HEK293 (cell line): Measurements from ENCODE around the gene NFKB1.

Experiments
- ZNF18 ChIP-seq: fragments of 450-650 bp; formaldehyde crosslinking; IDR thresholded peaks from 2 replicates; pipeline ENCODE4 v1.5.1; 2016; ENCODE audit warnings: missing biosample characterization, missing genetic modification characterization
- ZNF274 ChIP-seq, 2 experiments: fragments of 200-500 bp in 1 of 2; fragments of 450-650 bp in 1 of 2; sonication (Bioruptor generic) in 1 of 2; formaldehyde crosslinking in 1 of 2; IDR thresholded peaks; 2 replicates each; pipeline versions ENCODE4 v1.5.1 to v1.6.1; 2014 to 2016; ENCODE audit warnings: borderline replicate concordance in 1 of 2, inconsistent platforms in 1 of 2, low read length in 1 of 2, missing biosample characterization in 1 of 2, missing genetic modification characterization in 1 of 2
- ZNF311 ChIP-seq: fragments of 450-650 bp; formaldehyde crosslinking; IDR thresholded peaks from 2 replicates; pipeline ENCODE4 v1.5.1; 2017; ENCODE audit warnings: missing biosample characterization, missing genetic modification characterization, borderline replicate concordance
- ZNF624 ChIP-seq: fragments of 450-650 bp; formaldehyde crosslinking; IDR thresholded peaks from 2 replicates; pipeline ENCODE4 v1.5.1; 2017; ENCODE audit warnings: missing biosample characterization, missing genetic modification characterization
- TF ChIP-seq, protein P1 (sequence below): fragments of 450-650 bp; formaldehyde crosslinking; IDR thresholded peaks from 2 replicates; pipeline ENCODE4 v1.5.1; 2016; ENCODE audit warnings: missing biosample characterization, missing genetic modification characterization

DNA sequence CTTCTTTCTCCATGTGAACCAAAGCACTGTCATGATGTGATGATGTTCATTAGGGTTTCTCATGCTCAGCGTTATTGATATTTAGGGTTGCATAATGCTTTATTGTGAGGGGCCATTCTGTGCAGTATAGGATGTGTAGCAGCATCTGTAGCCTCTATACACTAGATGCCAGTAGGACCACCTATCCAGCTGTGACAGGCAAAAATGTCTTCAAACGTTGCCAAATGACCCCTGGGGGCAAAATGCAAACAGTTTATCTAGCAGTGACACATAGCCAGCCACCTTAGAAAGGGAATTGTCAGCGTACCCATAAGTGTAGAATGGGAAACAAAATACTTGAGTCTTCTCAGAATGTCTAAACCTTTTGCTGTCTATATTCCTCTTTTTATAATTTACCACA, 18.8 kb downstream of the NFKB1 start:
- TF ChIP-seq ZNF624 = no peak
- no peak for TF ChIP-seq ZNF311 (tag by site-specific recombination)
- no peak for TF ChIP-seq ZNF274 (IDR thresholded peaks at IDR 0.05; ENCODE audit: low read length)
- no peak for TF ChIP-seq ZNF274 (tag by site-specific recombination; IDR thresholded peaks at IDR 0.05; ENCODE audit: borderline replicate concordance)
- no peak for TF ChIP-seq ZNF18 (tag by site-specific recombination)
- TF ChIP-seq, protein P1, sequence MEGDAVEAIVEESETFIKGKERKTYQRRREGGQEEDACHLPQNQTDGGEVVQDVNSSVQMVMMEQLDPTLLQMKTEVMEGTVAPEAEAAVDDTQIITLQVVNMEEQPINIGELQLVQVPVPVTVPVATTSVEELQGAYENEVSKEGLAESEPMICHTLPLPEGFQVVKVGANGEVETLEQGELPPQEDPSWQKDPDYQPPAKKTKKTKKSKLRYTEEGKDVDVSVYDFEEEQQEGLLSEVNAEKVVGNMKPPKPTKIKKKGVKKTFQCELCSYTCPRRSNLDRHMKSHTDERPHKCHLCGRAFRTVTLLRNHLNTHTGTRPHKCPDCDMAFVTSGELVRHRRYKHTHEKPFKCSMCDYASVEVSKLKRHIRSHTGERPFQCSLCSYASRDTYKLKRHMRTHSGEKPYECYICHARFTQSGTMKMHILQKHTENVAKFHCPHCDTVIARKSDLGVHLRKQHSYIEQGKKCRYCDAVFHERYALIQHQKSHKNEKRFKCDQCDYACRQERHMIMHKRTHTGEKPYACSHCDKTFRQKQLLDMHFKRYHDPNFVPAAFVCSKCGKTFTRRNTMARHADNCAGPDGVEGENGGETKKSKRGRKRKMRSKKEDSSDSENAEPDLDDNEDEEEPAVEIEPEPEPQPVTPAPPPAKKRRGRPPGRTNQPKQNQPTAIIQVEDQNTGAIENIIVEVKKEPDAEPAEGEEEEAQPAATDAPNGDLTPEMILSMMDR (tag by site-specific recombination) = no peak
